NCI-H1417 (cell line): Measurements from ENCODE around the gene RBM41.
"Not testable (repeated sequence)": the region's sequence is repeated elsewhere in the genome, so short reads cannot be mapped to it uniquely, and the experiment has no call there.

ENCODE experiments used
- DNase-seq, 3 experiments: peaks; one replicate each; lab custom pipeline; 2025; lab: John Stamatoyannopoulos, UW

The RBM41 gene

DNA sequence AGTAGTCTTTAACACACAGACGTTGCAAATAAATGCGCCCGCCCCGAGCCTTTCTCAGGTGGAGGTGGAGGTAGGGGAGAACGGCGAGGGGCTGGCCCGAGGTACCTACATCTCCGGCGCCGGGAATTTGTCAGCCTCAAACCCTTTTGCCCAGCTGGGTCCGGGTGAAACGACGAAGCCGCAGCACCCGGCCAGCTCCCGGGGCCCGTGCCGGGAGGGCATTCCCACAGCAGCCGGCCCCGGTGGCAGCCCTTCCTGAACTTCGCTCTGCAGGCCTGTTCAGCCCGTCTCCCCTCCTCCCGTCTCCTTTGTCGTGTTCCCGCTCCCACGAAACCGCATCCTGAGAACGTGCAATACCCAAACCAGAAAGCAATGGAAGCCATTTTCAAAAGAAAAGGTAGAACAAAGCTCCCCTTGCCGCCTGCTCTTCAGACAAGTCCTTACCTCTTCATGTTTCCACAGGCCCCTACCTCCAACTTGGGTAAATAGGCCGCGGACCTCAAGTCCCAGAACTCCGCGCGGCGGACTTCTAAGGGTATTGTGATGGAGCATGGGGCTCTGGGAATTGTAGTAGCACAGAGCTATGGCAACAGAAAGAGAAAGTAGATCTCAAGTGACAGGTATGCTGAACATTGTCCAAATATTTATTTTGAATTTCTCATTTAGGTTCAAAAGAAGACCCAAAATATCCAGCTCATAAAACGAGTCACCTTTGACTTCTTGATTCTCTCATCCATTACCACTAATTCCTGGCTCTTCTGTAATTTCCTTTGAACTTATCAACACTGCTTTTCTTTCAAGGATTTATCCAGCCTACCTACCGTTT, at the start of gene RBM41:
RBM41 (minus strand) TSS at position 501 of the 826 bp plus-strand sequence; CDS start at position 452, 49 bp downstream.
- peak; percentile 88 to 96 (median 94) for DNase-seq

DNA sequence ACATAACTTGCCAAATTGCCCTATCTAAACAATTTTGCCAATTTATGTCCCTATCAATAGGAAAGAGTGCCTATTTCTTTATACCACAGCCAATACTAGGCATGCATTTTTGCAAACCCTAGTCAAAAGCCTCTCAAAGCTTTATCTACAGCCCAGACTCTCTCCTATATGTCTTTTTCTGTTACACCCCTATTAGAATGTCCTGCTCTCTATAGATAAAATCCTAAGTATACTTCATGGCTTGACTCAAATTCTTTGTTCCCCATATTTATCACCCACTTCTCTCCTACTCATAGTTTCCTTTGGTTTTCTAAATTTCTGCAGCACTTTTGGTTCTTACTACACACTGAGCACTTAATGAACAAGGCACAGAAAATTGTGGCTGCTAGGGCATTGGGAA, 49.6 kb upstream of the RBM41 start:
- DNase-seq = no peak

DNA sequence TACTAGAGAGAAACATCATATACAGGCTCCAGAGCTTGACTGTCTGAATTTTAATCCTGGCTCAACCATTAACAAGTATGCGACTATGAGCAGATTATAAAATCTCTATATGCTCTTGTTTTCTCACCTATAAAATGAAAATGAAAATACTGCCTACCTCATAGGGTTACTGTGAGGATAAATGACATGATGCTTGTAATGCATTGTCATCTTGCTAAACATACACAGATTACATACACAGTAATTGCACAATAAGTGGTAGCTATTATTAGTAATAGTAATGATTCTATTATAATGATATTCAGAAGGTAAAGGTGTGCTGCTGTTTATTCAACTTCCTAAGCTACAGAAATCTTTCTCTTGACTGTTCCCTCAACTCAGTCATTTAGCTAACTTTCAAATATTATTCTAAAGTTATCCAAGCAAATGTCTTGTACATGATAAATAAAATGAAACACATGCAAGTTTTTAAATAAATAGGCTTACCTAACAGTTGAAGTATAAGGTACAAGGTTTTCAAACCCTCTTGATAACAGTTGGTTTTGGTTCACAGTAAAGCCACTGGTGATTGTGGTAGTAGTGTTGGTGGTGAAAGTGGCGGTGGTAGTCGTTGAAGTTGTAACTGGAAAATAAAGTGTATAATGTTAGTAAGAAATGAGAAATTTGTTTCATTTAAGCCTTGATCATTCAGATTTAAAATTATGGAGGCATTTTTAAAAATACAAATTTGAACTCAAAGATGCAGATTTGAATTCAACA, 48.7 kb upstream of the RBM41 start:
- DNase-seq = no peak

DNA sequence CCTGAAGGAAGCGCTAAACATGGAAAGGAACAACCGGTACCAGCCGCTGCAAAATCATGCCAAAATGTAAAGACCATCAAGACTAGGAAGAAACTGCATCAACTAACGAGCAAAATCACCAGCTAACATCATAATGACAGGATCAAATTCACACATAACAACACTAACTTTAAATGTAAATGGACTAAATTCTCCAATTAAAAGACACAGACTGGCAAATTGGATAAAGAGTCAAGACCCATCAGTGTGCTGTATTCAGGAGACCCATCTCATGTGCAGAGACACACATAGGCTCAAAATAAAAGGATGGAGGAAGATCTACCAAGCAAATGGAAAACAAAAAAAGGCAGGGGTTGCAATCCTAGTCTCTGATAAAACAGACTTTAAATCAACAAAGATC, 39.0 kb upstream of the RBM41 start:
- DNase-seq = not testable (repeated sequence)

DNA sequence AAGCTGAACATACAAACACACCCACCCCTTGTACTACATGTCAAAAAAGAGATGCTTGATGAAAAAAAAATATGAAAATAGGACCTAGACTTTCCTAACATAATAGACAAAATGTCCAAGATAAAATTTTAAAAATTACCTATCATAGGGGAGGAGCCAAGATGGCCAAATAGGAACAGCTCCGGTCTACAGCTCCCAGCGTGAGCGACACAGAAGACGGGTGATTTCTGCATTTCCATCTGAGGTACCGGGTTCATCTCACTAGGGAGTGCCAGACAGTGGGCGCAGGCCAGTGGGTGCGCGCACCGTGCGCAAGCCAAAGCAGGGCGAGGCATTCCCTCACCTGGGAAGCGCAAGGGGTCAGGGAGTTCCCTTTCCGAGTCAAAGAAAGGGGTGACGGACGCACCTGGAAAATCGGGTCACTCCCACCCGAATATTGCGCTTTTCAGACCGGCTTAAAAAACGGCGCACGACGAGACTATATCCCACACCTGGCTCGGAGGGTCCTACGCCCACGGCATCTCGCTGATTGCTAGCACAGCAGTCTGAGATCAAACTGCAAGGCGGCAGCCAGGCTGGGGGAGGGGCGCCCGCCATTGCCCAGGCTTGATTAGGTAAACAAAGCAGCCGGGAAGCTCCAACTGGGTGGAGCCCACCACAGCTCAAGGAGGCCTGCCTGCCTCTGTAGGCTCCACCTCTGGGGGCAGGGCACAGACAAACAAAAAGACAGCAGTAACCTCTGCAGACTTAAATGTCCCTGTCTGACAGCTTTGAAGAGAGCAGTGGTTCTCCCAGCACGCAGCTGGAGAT, 37.2 kb upstream of the RBM41 start:
- not testable (repeated sequence) for DNase-seq

DNA sequence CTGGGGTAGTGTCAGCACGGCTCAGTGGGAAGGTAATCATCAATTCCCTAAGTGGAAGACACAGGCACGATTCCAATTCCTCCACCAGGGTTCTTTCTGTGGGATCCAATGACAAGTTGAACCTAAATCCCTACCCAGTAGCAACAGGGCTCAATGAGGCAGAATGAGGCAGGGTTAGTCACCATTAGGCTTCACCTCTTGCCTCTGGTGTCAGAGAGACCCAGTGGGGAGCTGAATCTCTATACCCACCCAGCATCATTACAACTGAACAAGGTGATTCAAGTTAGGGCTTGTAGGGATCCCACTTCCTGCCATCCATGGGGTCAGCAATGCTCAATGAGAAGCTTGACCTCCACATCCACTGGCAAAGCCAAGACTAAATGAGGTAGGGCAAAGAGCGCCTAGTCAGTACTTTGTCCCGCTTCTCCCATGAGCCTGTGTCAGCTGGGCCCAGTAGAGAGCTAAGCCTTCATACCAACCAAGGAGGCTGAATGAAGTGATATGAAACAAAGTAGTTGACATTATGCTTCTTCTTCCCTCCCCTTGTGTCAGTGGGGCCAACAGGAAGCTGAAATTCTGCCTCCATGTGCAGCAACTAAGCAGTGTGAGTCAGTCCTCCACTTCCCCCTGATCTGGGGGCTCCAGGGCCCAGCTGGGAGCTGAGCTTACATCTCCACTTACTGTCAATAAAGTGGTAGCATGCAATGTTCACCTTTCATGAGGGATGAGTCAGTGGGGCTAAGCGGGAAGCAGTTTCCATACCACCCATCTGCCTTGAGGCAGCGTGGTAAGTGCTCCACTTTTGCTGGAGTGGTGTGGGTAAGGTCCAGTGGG, 36.4 kb upstream of the RBM41 start:
- peak; percentile 18 to 57 (median 34) for DNase-seq

DNA sequence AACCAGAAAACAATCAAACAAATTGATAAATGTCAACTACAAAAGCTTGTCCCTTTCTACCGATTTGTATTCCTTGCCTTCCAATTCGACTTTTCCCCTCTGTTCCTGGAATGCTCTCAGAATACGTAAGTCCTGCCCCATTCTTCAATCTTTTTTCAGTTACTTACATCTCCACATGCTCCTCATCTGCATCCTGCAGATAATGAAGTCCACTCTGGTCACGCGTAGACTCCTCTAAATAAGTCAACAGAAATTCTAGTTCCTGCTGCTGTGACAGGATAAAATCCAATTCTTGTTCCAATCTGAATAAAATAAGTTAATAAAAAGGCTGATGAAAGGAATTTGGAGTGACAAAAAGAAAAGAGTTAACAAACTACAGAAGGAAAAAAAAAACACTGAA, 34.4 kb upstream of the RBM41 start:
- DNase-seq = no peak

DNA sequence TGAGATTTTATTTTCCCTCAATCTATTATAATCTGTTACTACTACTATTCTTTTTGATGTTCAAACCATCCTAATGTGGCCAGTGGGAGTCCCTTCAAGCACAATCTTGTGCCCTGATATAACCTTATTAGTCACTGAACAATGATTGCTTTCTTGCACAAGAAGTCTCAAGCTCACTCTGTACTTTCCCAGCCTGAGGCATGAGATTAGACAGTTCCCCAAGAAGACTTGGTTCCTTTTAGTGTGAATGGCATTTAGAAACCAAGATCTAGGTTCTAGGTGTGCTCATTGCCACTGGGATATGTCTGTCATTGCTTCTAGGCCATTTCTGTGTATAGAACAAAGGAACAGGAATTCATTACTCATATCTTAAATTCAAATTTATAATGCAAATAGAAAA, 28.0 kb upstream of the RBM41 start:
- DNase-seq = no peak

DNA sequence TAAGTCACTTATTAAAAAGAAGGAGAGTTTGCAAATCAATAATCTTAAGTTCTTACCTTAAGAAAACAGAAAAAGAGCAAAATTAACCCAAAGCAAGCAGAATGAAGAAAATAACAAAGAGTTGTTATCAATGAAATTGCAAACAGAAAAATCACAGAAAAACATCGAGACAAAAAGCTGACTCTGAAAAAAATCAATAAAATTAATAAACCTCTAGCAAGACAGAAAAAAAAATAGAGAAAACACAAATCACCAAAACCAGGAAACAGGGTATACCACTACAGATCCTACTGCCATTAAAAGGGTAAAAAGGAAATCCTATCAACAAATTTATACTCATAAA, 17.3 kb upstream of the RBM41 start:
- DNase-seq = no peak

DNA sequence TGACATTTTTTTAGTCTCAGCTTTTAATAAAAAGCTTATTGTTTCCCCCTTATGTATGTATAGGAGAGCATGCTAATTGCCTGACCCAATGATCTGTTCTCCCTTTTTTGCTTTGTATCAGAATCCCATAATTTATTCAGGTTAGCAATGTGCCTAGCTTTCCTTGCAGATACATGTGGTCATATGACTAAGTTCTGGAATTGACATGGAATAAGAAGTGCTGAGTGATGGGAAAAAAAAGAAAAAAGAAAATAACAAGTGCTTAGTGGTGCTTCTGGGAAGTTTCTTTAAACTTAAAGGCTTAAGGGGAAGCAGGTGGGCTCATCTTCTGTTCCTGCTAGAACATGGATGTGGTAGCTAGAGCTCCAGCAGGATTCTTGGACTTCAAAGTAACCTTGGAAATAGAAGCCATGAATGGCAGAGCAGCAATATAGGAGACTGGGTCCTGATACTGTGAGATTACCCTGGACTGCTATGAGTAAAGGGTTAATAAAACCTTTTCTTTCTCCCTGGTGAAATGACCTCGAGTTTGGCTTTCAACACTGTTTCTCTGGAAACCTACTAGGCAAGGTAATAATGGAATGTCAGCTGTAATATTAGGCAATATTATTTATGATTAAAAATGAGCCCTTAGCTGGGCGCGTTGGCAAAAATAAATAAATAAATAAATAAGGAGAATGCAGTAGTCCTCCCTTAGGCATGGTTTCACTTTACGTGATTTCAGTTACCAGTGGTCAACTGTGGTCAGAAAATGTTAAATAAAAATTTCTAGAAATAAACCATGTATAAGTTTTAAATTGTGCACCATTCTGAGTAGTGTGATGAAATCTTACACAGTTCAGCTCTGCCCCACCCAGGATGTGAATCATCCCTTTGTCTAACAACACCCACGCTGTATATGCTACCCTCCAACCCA, 16.7 kb upstream of the RBM41 start:
- DNase-seq = no peak

DNA sequence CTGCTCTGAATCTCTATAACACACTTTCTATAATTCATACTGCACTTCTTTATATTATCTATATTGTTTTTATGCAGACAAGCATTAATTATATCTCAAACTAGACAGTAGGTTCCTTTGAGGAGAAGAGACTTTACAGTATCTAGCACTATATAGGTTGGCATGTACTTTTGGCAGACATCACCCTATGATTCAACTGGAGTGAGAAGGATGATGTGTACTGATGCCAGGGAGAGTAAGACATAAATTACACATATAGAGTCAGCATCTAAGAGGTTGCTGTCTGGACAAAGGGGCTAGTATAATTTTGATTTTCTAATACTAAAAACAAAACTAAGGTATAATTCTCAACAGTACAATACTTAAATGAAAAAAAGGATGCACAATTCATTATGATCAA, 5.1 kb upstream of the RBM41 start:
- DNase-seq = no peak

DNA sequence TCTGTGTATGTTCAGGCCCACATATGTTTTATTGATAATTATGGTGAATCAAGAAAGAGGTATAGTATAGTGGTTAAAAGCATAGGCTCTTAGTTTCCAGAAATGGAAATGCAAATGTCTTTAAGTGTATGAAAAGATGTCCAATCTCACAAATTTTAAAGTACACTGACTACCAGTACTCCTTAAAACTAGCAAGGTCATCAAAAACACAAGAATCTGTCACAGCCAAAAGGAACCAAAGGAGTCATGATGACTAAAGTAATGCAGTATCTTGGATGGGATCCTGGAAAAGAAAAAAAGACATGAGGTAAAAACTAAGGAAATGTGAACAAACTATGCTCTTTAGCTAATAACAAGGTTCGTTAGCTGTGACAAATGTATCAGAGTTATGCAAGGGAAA, 661 bp upstream of the RBM41 start:
- no peak for DNase-seq

DNA sequence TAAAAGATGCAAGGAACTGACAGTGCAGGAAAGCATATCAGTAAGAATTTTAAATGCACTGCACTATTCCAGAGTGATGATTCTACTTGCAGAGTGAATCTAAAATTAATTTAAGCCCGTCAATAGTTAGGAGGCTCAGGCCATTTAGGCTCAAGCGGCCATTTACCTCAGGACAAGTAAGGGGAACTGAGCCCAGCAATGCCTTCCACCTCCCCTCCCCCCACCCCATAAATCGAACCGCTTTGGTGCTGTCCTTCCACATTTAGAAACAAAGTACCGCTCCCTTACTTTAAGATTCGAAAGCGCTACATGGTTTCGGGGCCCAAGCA, 665 bp downstream of the RBM41 start:
- DNase-seq = peak in 1 of 3 experiments; percentile 34

DNA sequence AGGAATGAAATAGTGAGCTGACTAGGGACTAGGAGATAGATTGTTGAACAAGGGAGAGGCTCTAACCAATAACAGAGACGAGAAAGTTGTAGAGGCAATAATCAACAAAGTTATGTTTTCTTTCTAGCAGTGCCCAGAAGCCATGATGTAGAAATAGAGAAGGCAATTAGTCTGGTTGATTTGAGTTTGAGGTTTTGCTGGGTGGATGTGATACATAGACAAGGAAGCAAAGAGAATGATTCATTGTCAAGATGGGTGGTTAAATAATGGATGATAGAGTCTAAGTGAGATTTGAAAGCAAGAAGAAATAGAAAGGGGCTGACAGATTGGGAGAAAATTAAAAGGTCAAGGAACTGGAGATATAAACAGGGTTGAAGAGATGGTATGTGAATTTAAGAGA, 11.2 kb downstream of the RBM41 start:
- no peak for DNase-seq

DNA sequence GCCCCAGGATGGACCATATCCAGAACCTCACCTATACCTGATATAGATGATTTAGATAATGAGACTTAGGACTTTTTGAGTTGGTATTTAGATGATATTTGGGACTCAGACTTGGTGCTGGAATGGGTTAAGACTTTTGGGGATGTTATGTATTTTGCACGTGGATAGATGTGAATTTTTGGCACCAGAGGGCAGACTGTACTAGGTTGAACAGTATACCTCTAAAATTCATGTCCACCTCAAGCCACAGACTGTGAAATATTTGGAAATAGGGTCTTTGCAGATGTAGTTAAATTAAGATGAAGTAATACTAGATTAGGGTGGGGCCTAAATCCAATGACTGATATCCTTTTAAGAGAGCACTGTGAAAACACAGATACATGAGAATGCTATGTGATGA, 15.6 kb downstream of the RBM41 start:
- DNase-seq = peak in 1 of 3 experiments; percentile 26

DNA sequence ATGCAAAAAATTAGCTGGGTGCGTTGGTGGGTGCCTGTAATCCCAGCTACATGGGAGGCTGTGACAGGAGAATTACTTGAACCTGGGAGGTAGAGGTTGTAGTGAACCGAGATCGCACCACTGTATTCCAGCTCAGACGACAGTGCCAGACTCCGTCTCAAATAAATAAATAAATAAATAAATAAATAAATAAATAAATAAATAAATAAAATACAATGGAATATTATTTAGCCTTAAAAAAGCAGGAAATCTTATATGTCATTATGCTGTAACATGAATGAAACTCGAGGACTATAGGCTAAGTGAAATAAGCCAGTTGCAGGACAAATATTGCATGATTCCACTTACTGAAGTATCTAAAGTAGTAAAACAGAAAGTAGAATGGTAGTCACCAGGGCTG, 42.5 kb downstream of the RBM41 start:
- DNase-seq = no peak

DNA sequence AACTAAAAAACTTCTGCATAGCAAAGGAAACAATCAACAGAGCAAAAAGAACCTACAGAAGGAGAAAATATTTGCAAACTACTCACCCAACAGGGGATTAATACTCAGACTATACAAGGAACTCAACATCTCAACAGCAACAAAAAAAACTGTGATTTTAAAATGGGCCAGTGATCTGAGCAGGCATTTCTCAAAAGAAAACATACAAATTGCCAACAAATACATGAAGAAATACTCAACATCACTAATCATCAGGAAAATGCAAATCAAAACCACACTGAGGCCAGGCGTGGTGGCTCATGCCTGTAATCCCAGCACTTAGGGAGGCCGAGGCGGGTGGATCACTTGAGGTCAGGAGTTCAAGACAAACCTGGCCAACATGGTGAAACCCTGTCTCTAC, 60.9 kb downstream of the RBM41 start:
- DNase-seq = not testable (repeated sequence)

DNA sequence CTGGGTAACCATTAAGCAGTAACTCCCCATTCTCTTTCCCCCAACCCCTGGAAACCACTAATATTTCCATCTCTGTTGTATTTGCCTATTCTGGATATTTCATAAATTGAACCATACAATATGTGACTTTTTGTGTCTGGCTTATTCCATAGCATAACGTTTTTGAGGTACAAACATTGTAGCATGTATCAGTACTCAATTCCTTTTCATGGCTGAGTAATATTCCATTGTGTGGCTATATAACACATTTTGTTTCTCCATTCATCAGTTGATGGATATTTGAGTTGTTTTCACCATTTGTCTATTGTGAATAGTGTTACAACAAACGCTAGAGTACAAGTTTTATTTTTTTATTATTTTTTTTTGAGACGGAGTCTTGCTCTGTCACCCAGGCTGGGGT, 63.6 kb downstream of the RBM41 start:
- DNase-seq = no peak

DNA sequence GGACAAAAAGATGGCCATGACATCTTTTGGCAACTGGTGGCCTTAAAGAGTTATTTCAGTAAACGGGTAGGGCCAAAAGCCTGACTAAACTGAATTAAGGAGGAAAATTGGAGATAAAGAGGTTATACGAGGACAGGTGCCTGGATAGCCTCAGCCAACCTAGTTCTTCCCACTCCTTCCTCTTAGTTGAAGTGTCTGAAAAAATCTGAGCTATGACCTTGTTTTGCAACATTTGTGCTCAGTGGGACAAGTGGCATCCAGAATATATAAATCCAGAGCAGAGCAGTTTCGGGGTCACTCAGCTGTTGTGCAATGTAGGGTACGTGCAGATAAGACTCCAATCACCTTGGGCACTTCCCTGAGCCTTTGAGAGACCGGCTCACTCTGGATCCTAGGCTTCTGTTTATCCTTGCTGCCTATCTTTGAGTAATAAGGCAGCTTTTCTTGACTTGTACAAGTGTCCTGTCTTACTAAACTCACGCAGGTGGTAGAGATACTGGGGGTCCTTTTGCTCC, 68.4 kb downstream of the RBM41 start:
- DNase-seq = no peak

DNA sequence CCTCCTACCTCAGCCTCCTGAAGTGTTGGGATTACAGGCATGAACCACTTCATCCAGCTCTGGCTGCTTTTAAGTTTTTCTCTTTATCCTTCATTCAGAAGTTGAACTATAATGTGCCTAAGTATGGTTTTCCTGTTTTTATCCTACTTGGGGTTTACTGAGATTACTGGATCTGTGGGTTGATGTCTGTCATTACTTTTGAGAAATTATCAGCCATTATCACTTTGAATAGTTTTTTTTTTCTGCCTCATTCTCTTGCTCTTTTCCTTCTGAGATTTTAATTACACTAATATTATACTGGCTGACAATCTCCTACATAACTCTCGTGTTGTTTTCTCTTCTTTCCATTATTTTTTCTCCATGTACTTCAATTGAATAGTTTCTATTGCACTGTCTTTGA, 71.0 kb downstream of the RBM41 start:
- DNase-seq = no peak

DNA sequence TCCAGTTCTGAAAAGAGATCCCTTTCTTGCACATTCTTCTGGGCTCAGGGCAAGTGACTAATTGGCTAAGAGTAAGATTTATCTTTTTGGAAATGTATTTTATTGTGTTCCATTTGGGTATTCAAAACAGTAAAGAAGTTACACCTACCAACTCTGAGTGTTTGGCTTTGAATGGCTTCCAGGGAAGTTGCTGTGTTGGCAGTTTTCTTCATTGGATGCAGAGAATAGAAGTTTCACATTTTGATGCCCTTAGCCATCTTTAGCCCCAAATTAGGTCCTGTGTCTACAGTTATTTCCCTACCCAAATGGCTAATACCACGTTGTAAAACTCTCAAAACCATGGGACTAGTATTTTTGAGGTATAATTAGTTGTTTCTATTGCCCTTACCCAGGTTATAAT, 88.9 kb downstream of the RBM41 start:
- no peak for DNase-seq
